A673 (cell line): ENCODE results near the gene KCNMA1.

Source experiments
- CTCF ChIP-seq: fragments of 300-800, 200-600 bp; sonication (generic); conservative IDR thresholded peaks from 2 replicates; pipeline ENCODE4 v1.5.1; 2017; ENCODE audit warnings: low read depth, mild to moderate bottlenecking, antibody characterized with exemption, low read length, moderate library complexity, mixed read lengths
- EZH2 ChIP-seq: fragments of 200-600 bp; sonication (generic); IDR thresholded peaks from 2 replicates; pipeline ENCODE4 v1.6.1; 2017; ENCODE audit warnings: borderline replicate concordance, low read depth, mild to moderate bottlenecking, mixed read lengths, antibody characterized with exemption, low read length; ENCODE audit not compliant: poor library complexity, severe bottlenecking

GRCh38 chr10:77247031-77247990 is 390.3 kb downstream of the KCNMA1 start:
- TF ChIP-seq CTCF (no peak), EZH2 (no peak)
